H9 (cell line): Measurements from ENCODE around the gene SMC4. TPM values are rescaled to one million over a fixed set of nuclear protein-coding genes. Genes with fewer than 3 reads are reported as not detected.

ENCODE experiments used
- DNase-seq: peaks from one replicate; pipeline ENCODE4 v3.0.0-alpha.2; 2017
- H2AFZ ChIP-seq: one replicate; pipeline ENCODE4 v1.6.1; 2013; ENCODE audit warnings: mild to moderate bottlenecking, low read length, control low read depth, moderate library complexity
- H2AK5ac ChIP-seq: 2 replicates; pipeline ENCODE4 v1.6.1; 2013; ENCODE audit warnings: low read length, control low read depth, mixed read lengths; ENCODE audit not compliant: insufficient read length
- H2BK120ac ChIP-seq: one replicate; pipeline ENCODE4 v1.6.1; 2013; ENCODE audit warnings: low read depth, mild to moderate bottlenecking, low read length, control low read depth, inconsistent platforms; ENCODE audit not compliant: poor library complexity, severe bottlenecking
- H2BK12ac ChIP-seq: 2 replicates; pipeline ENCODE4 v1.6.1; 2013; ENCODE audit warnings: low read length, control low read depth, mixed read lengths, low read depth; ENCODE audit not compliant: insufficient read length
- H2BK15ac ChIP-seq: 2 replicates; pipeline ENCODE4 v1.6.1; 2013; ENCODE audit warnings: low read depth, low read length, control low read depth
- H2BK20ac ChIP-seq: one replicate; pipeline ENCODE4 v1.6.1; 2013; ENCODE audit warnings: low read depth, mild to moderate bottlenecking, low read length, control low read depth, inconsistent platforms; ENCODE audit not compliant: poor library complexity, severe bottlenecking
- H2BK5ac ChIP-seq: 2 replicates; pipeline ENCODE4 v1.6.1; 2013; ENCODE audit warnings: low read length, control low read depth, mixed read lengths; ENCODE audit not compliant: insufficient read length
- H3K14ac ChIP-seq: 2 replicates; pipeline ENCODE4 v1.6.1; 2013; ENCODE audit warnings: low read length, control low read depth; ENCODE audit not compliant: insufficient read depth
- H3K18ac ChIP-seq: 2 replicates; pipeline ENCODE4 v1.6.1; 2013; ENCODE audit warnings: low read depth, mild to moderate bottlenecking, mixed read lengths, low read length, control low read depth; ENCODE audit not compliant: insufficient read length
- H3K23ac ChIP-seq: 2 replicates; pipeline ENCODE4 v1.6.1; 2013; ENCODE audit warnings: low read length, control low read depth, mixed read lengths, low read depth; ENCODE audit not compliant: insufficient read length
- H3K23me2 ChIP-seq: 2 replicates; pipeline ENCODE4 v1.6.1; 2013; ENCODE audit warnings: low read depth, mild to moderate bottlenecking, mixed read lengths, low read length, control low read depth; ENCODE audit not compliant: insufficient read length, poor library complexity, severe bottlenecking
- H3K27ac ChIP-seq: 2 replicates; pipeline ENCODE4 v1.5.1; 2013; ENCODE audit warnings: low read length, control low read depth, mixed read lengths, low read depth; ENCODE audit not compliant: insufficient read length
- H3K27me3 ChIP-seq: 2 replicates; pipeline ENCODE4 v1.6.1; 2013; ENCODE audit warnings: low read length, control low read depth, inconsistent platforms; ENCODE audit not compliant: insufficient read depth
- H3K4ac ChIP-seq: 2 replicates; pipeline ENCODE4 v1.6.1; 2013; ENCODE audit warnings: low read depth, mild to moderate bottlenecking, control low read depth, inconsistent platforms, low read length, moderate library complexity
- H3K4me1 ChIP-seq: 2 replicates; pipeline ENCODE4 v1.6.1; 2013; ENCODE audit warnings: low read length, control low read depth, inconsistent platforms; ENCODE audit not compliant: insufficient read depth
- H3K4me2 ChIP-seq: 2 replicates; pipeline ENCODE4 v1.6.1; 2013; ENCODE audit warnings: low read length, control low read depth, mixed read lengths; ENCODE audit not compliant: insufficient read length, insufficient read depth
- H3K56ac ChIP-seq: 2 replicates; pipeline ENCODE4 v1.6.1; 2013; ENCODE audit warnings: low read depth, mild to moderate bottlenecking, mixed read lengths, low read length, control low read depth; ENCODE audit not compliant: insufficient read length
- H3K79me1 ChIP-seq: 2 replicates; pipeline ENCODE4 v1.6.1; 2013; ENCODE audit warnings: low read depth, mild to moderate bottlenecking, moderate library complexity, low read length, control low read depth, inconsistent platforms; ENCODE audit not compliant: insufficient read depth, poor library complexity, severe bottlenecking
- H3K79me2 ChIP-seq: 2 replicates; pipeline ENCODE4 v1.6.1; 2013; ENCODE audit warnings: low read length, control low read depth, inconsistent platforms; ENCODE audit not compliant: insufficient read depth
- H3K9ac ChIP-seq: 2 replicates; pipeline ENCODE4 v1.6.1; 2013; ENCODE audit warnings: low read length, control low read depth, mixed read lengths; ENCODE audit not compliant: insufficient read length; ENCODE audit errors: extremely low read depth
- H3K9me3 ChIP-seq: one replicate; pipeline ENCODE4 v1.6.1; 2013; ENCODE audit warnings: low read depth, low read length, inconsistent platforms; ENCODE audit not compliant: control insufficient read depth
- H3T11ph ChIP-seq: one replicate; pipeline ENCODE4 v1.6.1; 2013; ENCODE audit warnings: mild to moderate bottlenecking, low read length, control low read depth, inconsistent platforms
- H4K20me1 ChIP-seq: one replicate; pipeline ENCODE4 v1.6.1; 2013; ENCODE audit not compliant: control insufficient read depth, insufficient read length, insufficient read depth
- H4K5ac ChIP-seq: 2 replicates; pipeline ENCODE4 v1.6.1; 2013; ENCODE audit warnings: low read depth, mild to moderate bottlenecking, mixed read lengths, low read length, control low read depth; ENCODE audit not compliant: insufficient read length
- H4K8ac ChIP-seq: replicated peaks from 2 replicates; pipeline ENCODE4 v1.6.1; 2013; ENCODE audit warnings: low read length, control low read depth, mixed read lengths, low read depth; ENCODE audit not compliant: insufficient read length
- H4K91ac ChIP-seq: 2 replicates; pipeline ENCODE4 v1.6.1; 2013; ENCODE audit warnings: low read depth, mild to moderate bottlenecking, moderate library complexity, mixed read lengths, low read length, control low read depth; ENCODE audit not compliant: insufficient read length
- H3K27ac Mint-ChIP-seq, 3 experiments: 2 replicates in 2 of 3; 3 replicates in 1 of 3; pipeline ENCODE4 v1.8.0; 2020 to 2021; ENCODE audit warnings: mixed read lengths in 3 of 3, mild to moderate bottlenecking in 1 of 3, moderate library complexity in 1 of 3
- H3K27me3 Mint-ChIP-seq: 2 replicates; pipeline ENCODE4 v1.8.0; 2021; ENCODE audit warnings: low read depth, mild to moderate bottlenecking, moderate library complexity, mixed read lengths
- H3K36me3 Mint-ChIP-seq, 3 experiments: 2 replicates in 2 of 3; 3 replicates in 1 of 3; pipeline ENCODE4 v1.8.0; 2020 to 2021; ENCODE audit warnings: low read depth in 3 of 3, mixed read lengths in 3 of 3; ENCODE audit not compliant: insufficient read depth in 1 of 3
- H3K4me1 Mint-ChIP-seq, 2 experiments: 2 replicates each; pipeline ENCODE4 v1.8.0; 2020; ENCODE audit warnings: mixed read lengths in 2 of 2
- H3K4me3 Mint-ChIP-seq, 2 experiments: 2 replicates in 1 of 2; 3 replicates in 1 of 2; pipeline ENCODE4 v1.8.0; 2020 to 2021; ENCODE audit warnings: mild to moderate bottlenecking in 2 of 2, mixed read lengths in 2 of 2, moderate library complexity in 1 of 2
- H3K9me3 Mint-ChIP-seq, 2 experiments: 2 replicates in 1 of 2; 3 replicates in 1 of 2; pipeline ENCODE4 v1.8.0; 2020; ENCODE audit warnings: mild to moderate bottlenecking in 2 of 2, mixed read lengths in 2 of 2, moderate library complexity in 1 of 2
- CTCF ChIP-seq: fragments of 200-600 bp; sonication (generic); conservative IDR thresholded peaks from 3 replicates; pipeline ENCODE4 v1.8.0; 2021; ENCODE audit warnings: antibody characterized with exemption, mild to moderate bottlenecking
- WGBS: extraction: QIAGEN DNeasy Blood & Tissue Kit; methylation state at CpG from one replicate; pipeline ENCODE4 v1.1.7; 2013; ENCODE audit warnings: missing lambda C conversion rate, low lambda C conversion rate, mixed read lengths; ENCODE audit not compliant: insufficient read length; ENCODE audit errors: extremely low coverage; 5-methylcytosine and 5-hydroxymethylcytosine counted together
- total RNA-seq: library from RNA; stranded (reverse); gene quantifications from 2 replicates; pipeline ENCODE4 v1.2.1, GENCODE V29; 2021

SMC4 gene
- total RNA-seq, 1 experiment from 2014 or later = 130 TPM

- H3K9ac ChIP-seq = no peak overlapping the region
- no peak overlapping the region for H3K4me2 ChIP-seq
- Mint-ChIP-seq H3K27me3 (peaks cover 36% of the 10 kb centered on the region), H3K9me3 (peaks cover 0 to 8% of the 10 kb centered on the region in 2 experiments; a peak in 2 of 5 replicates), H3K36me3 (no peaks in the 10 kb centered on the region; a peak in 1 of 7 replicates), H3K27ac (0 out of 7 replicates have a peak overlapping the region, but pooled peaks of 1 of the 3 experiments have one; percentile 7), H3K4me1 (peaks cover 4 to 5% of the 10 kb centered on the region in 2 experiments; a peak in 2 of 4 replicates), H3K4me3 (no peak overlapping the region)
- no peak for DNase-seq
- no peak overlapping the region for H2BK12ac ChIP-seq
- H2AK5ac ChIP-seq = no peak overlapping the region
- H3K56ac ChIP-seq = no peak overlapping the region
- no peaks in the 10 kb centered on the region for H3K79me2 ChIP-seq
- no peak overlapping the region for H3T11ph ChIP-seq
- H2BK15ac ChIP-seq = no peak overlapping the region
- H2BK5ac ChIP-seq = no peak overlapping the region
- H2AFZ ChIP-seq = no peak overlapping the region
- no peak overlapping the region for H3K4ac ChIP-seq
- no peak overlapping the region for H2BK20ac ChIP-seq
- H4K91ac ChIP-seq = no peak overlapping the region
- H4K20me1 ChIP-seq = no peaks in the 10 kb centered on the region
- H2BK120ac ChIP-seq = no peak overlapping the region
- no peak overlapping the region for H3K27ac ChIP-seq
- H4K5ac ChIP-seq = no peak overlapping the region
- H3K4me1 ChIP-seq = no peaks in the 10 kb centered on the region
- H4K8ac ChIP-seq = no peak overlapping the region
- H3K23me2 ChIP-seq = no peaks in the 10 kb centered on the region
- no peaks in the 10 kb centered on the region for H3K27me3 ChIP-seq
- H3K9me3 ChIP-seq = no peaks in the 10 kb centered on the region
- no peak overlapping the region for H3K18ac ChIP-seq
- H3K23ac ChIP-seq = no peak overlapping the region
- H3K79me1 ChIP-seq = no peaks in the 10 kb centered on the region
- WGBS = no CpG with 5 or more reads among the region's 9 CpGs
- H3K14ac ChIP-seq = no peak overlapping the region
- no peak for TF ChIP-seq CTCF
These were observed 60.1 kb downstream of the SMC4 start for GRCh38 chr3:160459450-160459970.
